Measurements from ENCODE around the gene TRIM58. TPM values are rescaled to one million over a fixed set of nuclear protein-coding genes. Genes with fewer than 3 reads are reported as not detected.

TRIM58 gene
- total RNA-seq, result 10 to 100 TPM in 1 of 2 donors, 1 to 10 TPM in 1; 4.7 to 13.9 TPM
- 10 to 100 TPM in 1 of 2 donors, 1 to 10 TPM in 1; 8.9 to 14.4 TPM for polyA plus RNA-seq (ENCODE audit: insufficient read length in 2 of 2)
- long read RNA-seq, donor 1, result 0 reads
- long read RNA-seq, donor 2, partial matches to known transcripts, result 0 of 1 reads
- long read RNA-seq, donor 2, other reads (novel, unspliced or antisense), result 0 of 1 reads
- long read RNA-seq, donor 3, partial matches to known transcripts, result 0 of 1 reads
- long read RNA-seq, donor 3, other reads (novel, unspliced or antisense), result 0 of 1 reads
- long read RNA-seq, donor 4, result 0 reads

GRCh38 chr1:247857069-247857984, at the start of gene TRIM58:
TSS of gene TRIM58 (plus strand) at chr1:247857187. CDS start at chr1:247857247, 60 bp downstream.
- H3K36me3 ChIP-seq (ENCODE audit: control insufficient read depth, insufficient read depth, low read length), result no peaks in the 10 kb centered on the region
- H3K9me3 ChIP-seq (ENCODE audit: control insufficient read depth, insufficient read depth, low read length), result no peaks in the 10 kb centered on the region
- H3K4me3 ChIP-seq (ENCODE audit: low read depth, low read length), result peak within 1 kb of the TSS; percentile 36
- H3K27me3 ChIP-seq (ENCODE audit: control insufficient read depth, insufficient read depth, low read length), result no peaks in the 10 kb centered on the region
- under 1% methylated on average over 102 of the region's 109 CpGs for WGBS (ENCODE audit: insufficient coverage)
- no peak within 1 kb of the TSS for H3K27ac ChIP-seq (ENCODE audit: low read depth, low read length)
- DNase-seq (ENCODE audit: low read depth in 4 of 6, low spot score in 6 of 6), result peak in 4 of 6 donors; percentile 9 to 76 (median 31)
- peaks cover 5% of the 10 kb centered on the region for H3K4me1 ChIP-seq (ENCODE audit: control insufficient read depth, insufficient read depth, low read length)

GRCh38 chr1:247812637-247813036, 44.4 kb upstream of the TRIM58 start:
- no peak for DNase-seq (ENCODE audit: low read depth in 4 of 6, low spot score in 6 of 6)
- Histone ChIP-seq H3K9me3 (ENCODE audit: control insufficient read depth, insufficient read depth, low read length) (no peaks in the 10 kb centered on the region), H3K36me3 (ENCODE audit: control insufficient read depth, insufficient read depth, low read length) (no peaks in the 10 kb centered on the region), H3K27me3 (ENCODE audit: control insufficient read depth, insufficient read depth, low read length) (no peaks in the 10 kb centered on the region), H3K27ac (ENCODE audit: low read depth, low read length) (no peak overlapping the region), H3K4me1 (ENCODE audit: control insufficient read depth, insufficient read depth, low read length) (no peaks in the 10 kb centered on the region), H3K4me3 (ENCODE audit: low read depth, low read length) (no peak overlapping the region)
- WGBS (ENCODE audit: insufficient coverage), result 40% methylated on average over 1 of the region's 2 CpGs

GRCh38 chr1:247822060-247822459, 34.9 kb upstream of the TRIM58 start:
- DNase-seq (ENCODE audit: low read depth in 4 of 6, low spot score in 6 of 6), result no peak
- no peaks in the 10 kb centered on the region for H3K4me1 ChIP-seq (ENCODE audit: control insufficient read depth, insufficient read depth, low read length)
- no peak overlapping the region for H3K27ac ChIP-seq (ENCODE audit: low read depth, low read length)
- H3K27me3 ChIP-seq (ENCODE audit: control insufficient read depth, insufficient read depth, low read length), result no peaks in the 10 kb centered on the region
- no peaks in the 10 kb centered on the region for H3K9me3 ChIP-seq (ENCODE audit: control insufficient read depth, insufficient read depth, low read length)
- no CpG with 5 or more reads among the region's 2 CpGs for WGBS (ENCODE audit: insufficient coverage)
- no peaks in the 10 kb centered on the region for H3K36me3 ChIP-seq (ENCODE audit: control insufficient read depth, insufficient read depth, low read length)
- no peak overlapping the region for H3K4me3 ChIP-seq (ENCODE audit: low read depth, low read length)

- Histone ChIP-seq H3K4me3 (ENCODE audit: low read depth, low read length) (no peak within 1 kb of the TSS), H3K27me3 (ENCODE audit: control insufficient read depth, insufficient read depth, low read length) (no peaks in the 10 kb centered on the region), H3K27ac (ENCODE audit: low read depth, low read length) (no peak within 1 kb of the TSS), H3K36me3 (ENCODE audit: control insufficient read depth, insufficient read depth, low read length) (no peaks in the 10 kb centered on the region), H3K4me1 (ENCODE audit: control insufficient read depth, insufficient read depth, low read length) (no peaks in the 10 kb centered on the region), H3K9me3 (ENCODE audit: control insufficient read depth, insufficient read depth, low read length) (no peaks in the 10 kb centered on the region)
- no peak for DNase-seq (ENCODE audit: low read depth in 4 of 6, low spot score in 6 of 6)
- 72% methylated on average over 4 of the region's 6 CpGs for WGBS (ENCODE audit: insufficient coverage)
Measured at GRCh38 chr1:247824023-247824422, 33.0 kb upstream of the TRIM58 start, which contains the start of gene OR14A16. TSS of gene OR14A16 (minus strand) at chr1:247824119. CDS start at chr1:247815729, 8,390 bp downstream.

GRCh38 chr1:247825362-247825761, 31.6 kb upstream of the TRIM58 start:
- H3K27ac ChIP-seq (ENCODE audit: low read depth, low read length), result no peak overlapping the region
- H3K4me3 ChIP-seq (ENCODE audit: low read depth, low read length), result no peak overlapping the region
- H3K9me3 ChIP-seq (ENCODE audit: control insufficient read depth, insufficient read depth, low read length), result no peaks in the 10 kb centered on the region
- H3K36me3 ChIP-seq (ENCODE audit: control insufficient read depth, insufficient read depth, low read length), result no peaks in the 10 kb centered on the region
- DNase-seq (ENCODE audit: low read depth in 4 of 6, low spot score in 6 of 6), result no peak
- no peaks in the 10 kb centered on the region for H3K4me1 ChIP-seq (ENCODE audit: control insufficient read depth, insufficient read depth, low read length)
- WGBS (ENCODE audit: insufficient coverage), result no CpG with 5 or more reads among the region's 13 CpGs
- no peaks in the 10 kb centered on the region for H3K27me3 ChIP-seq (ENCODE audit: control insufficient read depth, insufficient read depth, low read length)

GRCh38 chr1:247829656-247830055, 27.3 kb upstream of the TRIM58 start:
- no peaks in the 10 kb centered on the region for H3K4me1 ChIP-seq (ENCODE audit: control insufficient read depth, insufficient read depth, low read length)
- no peak overlapping the region for H3K27ac ChIP-seq (ENCODE audit: low read depth, low read length)
- 0% methylated on average over 1 of the region's 1 CpG for WGBS (ENCODE audit: insufficient coverage)
- no peaks in the 10 kb centered on the region for H3K36me3 ChIP-seq (ENCODE audit: control insufficient read depth, insufficient read depth, low read length)
- H3K27me3 ChIP-seq (ENCODE audit: control insufficient read depth, insufficient read depth, low read length), result no peaks in the 10 kb centered on the region
- no peak for DNase-seq (ENCODE audit: low read depth in 4 of 6, low spot score in 6 of 6)
- H3K9me3 ChIP-seq (ENCODE audit: control insufficient read depth, insufficient read depth, low read length), result no peaks in the 10 kb centered on the region
- H3K4me3 ChIP-seq (ENCODE audit: low read depth, low read length), result no peak overlapping the region

- DNase-seq (ENCODE audit: low read depth in 4 of 6, low spot score in 6 of 6), result no peak
- Histone ChIP-seq H3K27ac (ENCODE audit: low read depth, low read length) (no peak overlapping the region), H3K9me3 (ENCODE audit: control insufficient read depth, insufficient read depth, low read length) (no peaks in the 10 kb centered on the region), H3K27me3 (ENCODE audit: control insufficient read depth, insufficient read depth, low read length) (no peaks in the 10 kb centered on the region), H3K4me1 (ENCODE audit: control insufficient read depth, insufficient read depth, low read length) (no peaks in the 10 kb centered on the region), H3K4me3 (ENCODE audit: low read depth, low read length) (no peak overlapping the region), H3K36me3 (ENCODE audit: control insufficient read depth, insufficient read depth, low read length) (no peaks in the 10 kb centered on the region)
- WGBS (ENCODE audit: insufficient coverage), result 73% methylated on average over 6 of the region's 6 CpGs
Measured at GRCh38 chr1:247833601-247834000, 23.4 kb upstream of the TRIM58 start.

- Histone ChIP-seq H3K27ac (ENCODE audit: low read depth, low read length) (no peak overlapping the region), H3K9me3 (ENCODE audit: control insufficient read depth, insufficient read depth, low read length) (no peaks in the 10 kb centered on the region), H3K4me1 (ENCODE audit: control insufficient read depth, insufficient read depth, low read length) (no peaks in the 10 kb centered on the region), H3K27me3 (ENCODE audit: control insufficient read depth, insufficient read depth, low read length) (no peaks in the 10 kb centered on the region), H3K36me3 (ENCODE audit: control insufficient read depth, insufficient read depth, low read length) (no peaks in the 10 kb centered on the region), H3K4me3 (ENCODE audit: low read depth, low read length) (no peak overlapping the region)
- WGBS (ENCODE audit: insufficient coverage), result 97% methylated on average over 2 of the region's 2 CpGs
- DNase-seq (ENCODE audit: low read depth in 4 of 6, low spot score in 6 of 6), result no peak
Measured at GRCh38 chr1:247840818-247841217, 16.2 kb upstream of the TRIM58 start.

GRCh38 chr1:247841796-247842195, 15.2 kb upstream of the TRIM58 start, which contains the start of gene OR11L1:
TSS of gene OR11L1 (minus strand) at chr1:247841896. CDS start at chr1:247841896, 0 bp downstream.
- no peaks in the 10 kb centered on the region for H3K36me3 ChIP-seq (ENCODE audit: control insufficient read depth, insufficient read depth, low read length)
- DNase-seq (ENCODE audit: low read depth in 4 of 6, low spot score in 6 of 6), result no peak
- H3K27me3 ChIP-seq (ENCODE audit: control insufficient read depth, insufficient read depth, low read length), result no peaks in the 10 kb centered on the region
- H3K4me1 ChIP-seq (ENCODE audit: control insufficient read depth, insufficient read depth, low read length), result no peaks in the 10 kb centered on the region
- no CpG with 5 or more reads among the region's 2 CpGs for WGBS (ENCODE audit: insufficient coverage)
- H3K9me3 ChIP-seq (ENCODE audit: control insufficient read depth, insufficient read depth, low read length), result no peaks in the 10 kb centered on the region
- H3K27ac ChIP-seq (ENCODE audit: low read depth, low read length), result no peak within 1 kb of the TSS
- H3K4me3 ChIP-seq (ENCODE audit: low read depth, low read length), result no peak within 1 kb of the TSS
